K562 treated with DMSO at 1 percent for 12 hours (cell line): ENCODE measurements around the gene ELOA. TPM values are rescaled to one million over a fixed set of nuclear protein-coding genes. Genes with fewer than 3 reads are reported as not detected.

Experiments used
- total RNA-seq: library from RNA; unstranded; fragments of 300-600 nt; gene quantifications from 2 replicates; pipeline ENCODE4 v1.2.3, GENCODE V29; 2022; ENCODE audit not compliant: insufficient read depth

ELOA gene
- 12.7 and 31.6 TPM in 2 replicates for total RNA-seq

DNA sequence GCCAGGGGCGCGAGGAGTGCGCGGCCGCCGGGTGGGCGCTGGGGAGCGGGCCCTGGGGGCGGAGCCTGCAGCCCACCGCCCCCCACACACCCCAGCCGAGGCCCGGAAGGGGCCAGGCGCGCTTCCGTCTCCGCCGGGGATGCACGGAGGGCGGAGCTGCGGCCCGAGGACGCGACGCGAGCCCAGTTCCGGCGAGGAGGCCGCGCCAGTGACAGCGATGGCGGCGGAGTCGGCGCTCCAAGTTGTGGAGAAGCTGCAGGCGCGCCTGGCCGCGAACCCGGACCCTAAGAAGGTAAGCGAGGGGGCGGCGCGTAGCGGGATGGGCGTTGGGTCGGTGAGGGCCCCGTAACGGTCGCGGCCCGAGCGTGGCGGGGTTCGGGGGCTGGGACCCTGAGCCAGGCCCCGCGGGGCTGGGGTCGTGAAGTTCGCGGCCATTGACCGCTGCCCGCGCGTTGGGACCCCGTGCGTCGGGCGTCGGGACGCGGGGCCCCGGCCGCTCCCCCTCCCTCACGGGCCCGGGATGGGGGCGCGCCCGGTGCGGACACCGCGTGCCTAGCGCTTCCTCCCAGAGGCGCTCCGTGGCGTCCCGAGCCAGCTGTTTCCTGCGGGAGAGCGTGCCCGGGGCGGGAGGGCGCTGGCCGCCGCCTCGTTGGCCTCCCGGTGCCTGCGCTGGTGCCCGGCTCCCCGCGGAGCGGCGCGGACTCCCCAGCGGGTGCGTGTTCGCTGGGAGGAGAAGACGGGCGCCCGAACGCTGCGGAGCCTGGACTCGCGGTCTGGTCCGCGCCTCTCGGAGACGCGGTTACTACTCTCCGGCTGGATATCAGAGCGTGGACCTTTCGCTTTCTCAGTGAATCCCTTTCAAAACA is at the start of gene ELOA:
TSS of gene ELOA (plus strand) at position 185 of the 866 bp plus-strand sequence. CDS start at position 218, 33 bp downstream.

GRCh38 chr1:23777979-23778814 is 34.9 kb downstream of the ELOA start, which contains the start of gene PITHD1:
Gene PITHD1 (plus strand): TSS chr1:23778418. CDS start chr1:23778516, 98 bp downstream.

GRCh38 chr1:23790696-23791515 is 47.6 kb downstream of the ELOA start, which contains the start of gene LYPLA2:
Gene LYPLA2 (plus strand): TSS chr1:23791145. CDS start chr1:23792683, 1,538 bp downstream.

DNA sequence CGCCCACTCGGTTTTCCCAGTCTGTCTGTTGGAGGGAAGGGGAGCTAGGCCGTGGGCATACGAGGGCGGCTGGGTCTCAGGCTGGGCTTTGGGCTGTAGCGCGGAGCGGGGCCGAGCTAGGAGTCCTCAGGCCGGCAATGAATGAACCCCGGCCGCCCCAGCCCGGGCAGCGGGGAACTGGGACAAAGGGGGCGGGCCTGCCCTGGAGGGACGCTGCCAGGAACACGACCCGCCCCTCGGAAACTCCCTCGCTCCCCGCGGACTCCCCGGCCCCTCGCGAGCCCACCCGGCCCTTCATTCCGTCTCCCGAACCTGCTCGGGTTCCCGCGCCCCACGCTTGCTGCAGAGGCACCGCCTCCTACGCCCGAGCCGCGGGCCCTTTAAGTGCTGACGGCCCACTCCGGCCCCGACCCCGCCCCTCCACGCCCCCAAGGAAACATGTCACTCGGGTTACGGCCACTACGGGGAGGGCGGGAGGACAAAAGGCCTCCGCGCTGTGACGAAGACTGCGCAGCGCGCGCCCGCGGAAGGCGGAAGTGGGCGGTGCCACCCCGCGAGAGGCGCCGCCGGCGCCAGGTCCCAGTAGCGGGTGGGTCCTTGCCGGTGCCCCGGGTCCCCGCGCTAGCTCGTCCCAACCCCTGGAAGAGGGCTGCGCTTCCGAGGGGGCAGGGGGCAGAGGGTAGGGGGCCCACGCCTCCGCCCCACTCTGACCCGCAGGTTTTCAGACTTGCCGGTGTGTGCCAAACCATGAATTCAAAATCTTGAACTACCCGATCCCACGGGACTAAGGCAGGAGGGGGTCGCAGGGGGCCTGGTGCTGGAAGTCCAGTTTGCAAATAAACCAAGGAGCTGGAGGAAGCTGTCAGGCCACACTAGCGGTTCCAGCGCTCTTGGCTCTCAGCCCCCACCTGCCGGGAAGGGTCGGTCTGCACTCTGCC is 57.4 kb downstream of the ELOA start, which contains the start of gene GALE:
TSS of gene GALE (minus strand) at position 355 of the 938 bp plus-strand sequence. CDS start 1,747 bp downstream, outside the sequence.

Other genes starting within 250 kb of the ELOA start
- gene E2F2, start 212.2 kb upstream of the ELOA start, total RNA-seq = 8.7 and 20.0 TPM in 2 replicates
- gene ID3, start 184.0 kb upstream of the ELOA start, total RNA-seq = 283 and 388 TPM in 2 replicates
- gene RPL11, start 51.7 kb upstream of the ELOA start, total RNA-seq = 4,011 and 4,342 TPM in 2 replicates
- gene PITHD1, start 34.9 kb downstream of the ELOA start, total RNA-seq = 121 and 154 TPM in 2 replicates
- 92.9 and 93.9 TPM in 2 replicates for gene LYPLA2, start 47.7 kb downstream of the ELOA start, total RNA-seq
- gene GALE, start 57.3 kb downstream of the ELOA start, total RNA-seq = 57.0 and 62.8 TPM in 2 replicates
- 62.2 and 65.9 TPM in 2 replicates for gene HMGCL, start 82.0 kb downstream of the ELOA start, total RNA-seq
- gene FUCA1, start 124.8 kb downstream of the ELOA start, total RNA-seq = 22.5 and 44.0 TPM in 2 replicates
- gene CNR2, start 169.9 kb downstream of the ELOA start, total RNA-seq = not detected in 2 replicates
- 73.0 and 153 TPM in 2 replicates for gene PNRC2, start 216.4 kb downstream of the ELOA start, total RNA-seq
- gene SRSF10, start 236.9 kb downstream of the ELOA start, total RNA-seq = 47.3 and 132 TPM in 2 replicates